HG03103 (cell line): ENCODE measurements around the gene GYS1.

Experiments used
- ATAC-seq: cut with Tn5 transposase; IDR thresholded peaks from one replicate; pipeline ENCODE4 v1.9.1; 2021; ENCODE audit warnings: low read depth; ENCODE audit not compliant: unreplicated experiment

The GYS1 gene

DNA sequence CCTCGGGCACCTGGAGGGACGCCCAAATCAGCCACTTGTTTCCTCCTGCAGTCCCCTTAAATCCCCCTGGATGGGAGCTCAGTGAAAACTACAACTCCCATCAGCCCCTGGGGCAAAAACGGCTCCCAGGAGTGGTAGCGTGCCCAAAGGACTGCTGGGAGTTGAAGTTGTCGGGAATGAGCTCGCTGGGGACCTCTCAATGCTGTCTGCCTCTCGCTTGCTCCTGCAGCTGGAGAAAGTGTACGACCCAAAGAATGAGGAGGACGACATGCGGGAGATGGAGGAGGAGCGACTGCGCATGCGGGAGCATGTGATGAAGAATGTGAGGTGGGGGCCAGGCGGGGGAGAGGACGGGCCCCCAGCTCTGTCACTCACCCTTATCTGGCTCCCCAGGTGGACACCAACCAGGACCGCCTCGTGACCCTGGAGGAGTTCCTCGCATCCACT, 74.3 kb downstream of the GYS1 start:
- no peak for ATAC-seq
